ENCODE data around the gene ANO9. TPM values are rescaled to one million over a fixed set of nuclear protein-coding genes. Genes with fewer than 3 reads are reported as not detected.

ANO9 gene
- total RNA-seq, 1 donor from 2014 or later: 1.9 TPM

DNA sequence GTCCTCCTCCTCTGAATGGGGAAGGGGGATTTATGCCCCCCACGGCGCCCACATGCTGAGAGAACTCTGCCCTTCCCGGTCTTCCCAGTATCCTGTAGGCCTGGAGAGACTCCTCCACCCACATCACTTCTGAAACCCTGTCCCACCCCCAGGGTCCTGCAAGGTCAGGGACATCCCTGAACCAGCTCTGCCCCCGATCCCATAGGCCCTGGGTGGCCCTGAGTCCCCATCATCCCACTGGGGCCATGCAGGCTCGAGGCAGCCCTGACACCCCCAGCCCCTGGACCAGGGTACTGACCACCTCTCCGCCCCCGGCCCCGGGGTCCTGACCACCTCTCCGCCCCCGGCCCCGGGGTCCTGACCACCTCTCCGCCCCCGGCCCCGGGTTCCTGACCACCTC, 60.8 kb downstream of the ANO9 start:
- H3K4me1 Mint-ChIP-seq (ENCODE audit: low read depth, unreplicated experiment): no peaks in the 10 kb centered on the region
- H3K4me1 ChIP-seq (ENCODE audit: insufficient read depth, low read length): no peaks in the 10 kb centered on the region
- H3K9me3 ChIP-seq (ENCODE audit: insufficient read depth, low read depth, low read length): peaks cover 4% of the 10 kb centered on the region
- no peak overlapping the region for H3K27ac Mint-ChIP-seq (ENCODE audit: unreplicated experiment)
- no peak for TF ChIP-seq EZH2 (IDR thresholded peaks at IDR 0.05; ENCODE audit: insufficient read depth, low read length)
- TF ChIP-seq, protein P1, sequence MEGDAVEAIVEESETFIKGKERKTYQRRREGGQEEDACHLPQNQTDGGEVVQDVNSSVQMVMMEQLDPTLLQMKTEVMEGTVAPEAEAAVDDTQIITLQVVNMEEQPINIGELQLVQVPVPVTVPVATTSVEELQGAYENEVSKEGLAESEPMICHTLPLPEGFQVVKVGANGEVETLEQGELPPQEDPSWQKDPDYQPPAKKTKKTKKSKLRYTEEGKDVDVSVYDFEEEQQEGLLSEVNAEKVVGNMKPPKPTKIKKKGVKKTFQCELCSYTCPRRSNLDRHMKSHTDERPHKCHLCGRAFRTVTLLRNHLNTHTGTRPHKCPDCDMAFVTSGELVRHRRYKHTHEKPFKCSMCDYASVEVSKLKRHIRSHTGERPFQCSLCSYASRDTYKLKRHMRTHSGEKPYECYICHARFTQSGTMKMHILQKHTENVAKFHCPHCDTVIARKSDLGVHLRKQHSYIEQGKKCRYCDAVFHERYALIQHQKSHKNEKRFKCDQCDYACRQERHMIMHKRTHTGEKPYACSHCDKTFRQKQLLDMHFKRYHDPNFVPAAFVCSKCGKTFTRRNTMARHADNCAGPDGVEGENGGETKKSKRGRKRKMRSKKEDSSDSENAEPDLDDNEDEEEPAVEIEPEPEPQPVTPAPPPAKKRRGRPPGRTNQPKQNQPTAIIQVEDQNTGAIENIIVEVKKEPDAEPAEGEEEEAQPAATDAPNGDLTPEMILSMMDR (IDR thresholded peaks at IDR 0.05; ENCODE audit: insufficient read depth, low read depth, low read length): no peak
- no peak overlapping the region for H3K4me2 ChIP-seq (ENCODE audit: low read length)
- no peak for DNase-seq (ENCODE audit: low read depth)
- no peak overlapping the region for H3K27ac ChIP-seq (ENCODE audit: low read depth, low read length)
- no peak overlapping the region for H3K9ac ChIP-seq (ENCODE audit: low read length)
- no peak overlapping the region for H2AFZ ChIP-seq (ENCODE audit: low read depth, low read length)
- no peaks in the 10 kb centered on the region for H3K36me3 ChIP-seq (ENCODE audit: insufficient read depth, low read length)
- H3K79me2 ChIP-seq (ENCODE audit: insufficient read depth, low read length): no peaks in the 10 kb centered on the region
- peaks cover 18% of the 10 kb centered on the region for H3K36me3 Mint-ChIP-seq (ENCODE audit: low read depth, unreplicated experiment)
- peaks cover 3% of the 10 kb centered on the region for H3K27me3 Mint-ChIP-seq (ENCODE audit: low read depth, unreplicated experiment)
- H3K9me3 Mint-ChIP-seq (ENCODE audit: unreplicated experiment): peaks cover 1% of the 10 kb centered on the region
- H4K20me1 ChIP-seq (ENCODE audit: insufficient read depth, low read length): no peaks in the 10 kb centered on the region
- H3K4me3 Mint-ChIP-seq (ENCODE audit: unreplicated experiment): no peak overlapping the region
- H3K27me3 ChIP-seq (ENCODE audit: insufficient read depth, low read length): no peaks in the 10 kb centered on the region
- H3K4me3 ChIP-seq (ENCODE audit: insufficient read depth, low read depth, low read length): no peak overlapping the region
- no peak for FAIRE-seq

- H3K79me2 ChIP-seq (ENCODE audit: insufficient read depth, low read length): no peaks in the 10 kb centered on the region
- TF ChIP-seq, protein P1 (IDR thresholded peaks at IDR 0.05; ENCODE audit: insufficient read depth, low read depth, low read length): no peak
- no peak for TF ChIP-seq EZH2 (IDR thresholded peaks at IDR 0.05; ENCODE audit: insufficient read depth, low read length)
- H3K9me3 ChIP-seq (ENCODE audit: insufficient read depth, low read depth, low read length): no peaks in the 10 kb centered on the region
- H3K4me1 ChIP-seq (ENCODE audit: insufficient read depth, low read length): no peaks in the 10 kb centered on the region
- Mint-ChIP-seq H3K4me3 (ENCODE audit: unreplicated experiment) (no peak overlapping the region), H3K36me3 (ENCODE audit: low read depth, unreplicated experiment) (peaks cover 18% of the 10 kb centered on the region), H3K27ac (ENCODE audit: unreplicated experiment) (no peak overlapping the region), H3K9me3 (ENCODE audit: unreplicated experiment) (peaks cover 1% of the 10 kb centered on the region), H3K4me1 (ENCODE audit: low read depth, unreplicated experiment) (no peaks in the 10 kb centered on the region), H3K27me3 (ENCODE audit: low read depth, unreplicated experiment) (peaks cover 3% of the 10 kb centered on the region)
- H3K4me2 ChIP-seq (ENCODE audit: low read length): no peak overlapping the region
- FAIRE-seq (no peak), DNase-seq (ENCODE audit: low read depth) (no peak)
- no peak overlapping the region for H3K9ac ChIP-seq (ENCODE audit: low read length)
- H3K36me3 ChIP-seq (ENCODE audit: insufficient read depth, low read length): no peaks in the 10 kb centered on the region
- no peak overlapping the region for H2AFZ ChIP-seq (ENCODE audit: low read depth, low read length)
- no peaks in the 10 kb centered on the region for H3K27me3 ChIP-seq (ENCODE audit: insufficient read depth, low read length)
- H3K4me3 ChIP-seq (ENCODE audit: insufficient read depth, low read depth, low read length): no peak overlapping the region
- H3K27ac ChIP-seq (ENCODE audit: low read depth, low read length): no peak overlapping the region
- H4K20me1 ChIP-seq (ENCODE audit: insufficient read depth, low read length): no peaks in the 10 kb centered on the region
Observed at GRCh38 chr11:380491-380890, 61.3 kb downstream of the ANO9 start.

GRCh38 chr11:380095-380480, 61.7 kb downstream of the ANO9 start:
- Mint-ChIP-seq H3K4me1 (ENCODE audit: low read depth, unreplicated experiment) (no peaks in the 10 kb centered on the region), H3K27me3 (ENCODE audit: low read depth, unreplicated experiment) (peaks cover 3% of the 10 kb centered on the region), H3K27ac (ENCODE audit: unreplicated experiment) (no peak overlapping the region), H3K4me3 (ENCODE audit: unreplicated experiment) (no peak overlapping the region), H3K9me3 (ENCODE audit: unreplicated experiment) (peaks cover 1% of the 10 kb centered on the region), H3K36me3 (ENCODE audit: low read depth, unreplicated experiment) (peaks cover 18% of the 10 kb centered on the region)
- Histone ChIP-seq H3K9me3 (ENCODE audit: insufficient read depth, low read depth, low read length) (no peaks in the 10 kb centered on the region), H3K4me3 (ENCODE audit: insufficient read depth, low read depth, low read length) (no peak overlapping the region), H3K27me3 (ENCODE audit: insufficient read depth, low read length) (no peaks in the 10 kb centered on the region), H3K36me3 (ENCODE audit: insufficient read depth, low read length) (no peaks in the 10 kb centered on the region), H4K20me1 (ENCODE audit: insufficient read depth, low read length) (no peaks in the 10 kb centered on the region), H3K4me1 (ENCODE audit: insufficient read depth, low read length) (no peaks in the 10 kb centered on the region), H3K9ac (ENCODE audit: low read length) (no peak overlapping the region), H2AFZ (ENCODE audit: low read depth, low read length) (no peak overlapping the region), H3K79me2 (ENCODE audit: insufficient read depth, low read length) (no peaks in the 10 kb centered on the region), H3K27ac (ENCODE audit: low read depth, low read length) (no peak overlapping the region), H3K4me2 (ENCODE audit: low read length) (no peak overlapping the region)
- DNase-seq (ENCODE audit: low read depth) (no peak), FAIRE-seq (no peak)
- no peak for TF ChIP-seq EZH2 (IDR thresholded peaks at IDR 0.05; ENCODE audit: insufficient read depth, low read length)
